ENCODE measurements around the gene PRKCZ.

GRCh38 chr1:2134621-2135307 is 84.6 kb downstream of the PRKCZ start:
- no peak for TF ChIP-seq CTCF (IDR thresholded peaks at IDR 0.05)
- TF ChIP-seq POLR2A (IDR thresholded peaks at IDR 0.05) = no peak
- TF ChIP-seq POLR2AphosphoS5 (IDR thresholded peaks at IDR 0.05) = no peak
